A172 (cell line): ENCODE results near the gene PTPRM. TPM values are rescaled to one million over a fixed set of nuclear protein-coding genes. Genes with fewer than 3 reads are reported as not detected.

ENCODE experiments used
- DNase-seq: peaks from one replicate; pipeline ENCODE4 v3.0.0-alpha.2; 2015; ENCODE audit warnings: low spot score
- total RNA-seq: library from RNA; depleted of rRNA; stranded (reverse); fragments of >200 nt; shearing (Covaris generic); gene quantifications from 2 replicates; pipeline ENCODE4 v1.2.3, GENCODE V29; 2014

The PTPRM gene
- total RNA-seq, 1 experiment from 2014 or later = 26.4 TPM

DNA sequence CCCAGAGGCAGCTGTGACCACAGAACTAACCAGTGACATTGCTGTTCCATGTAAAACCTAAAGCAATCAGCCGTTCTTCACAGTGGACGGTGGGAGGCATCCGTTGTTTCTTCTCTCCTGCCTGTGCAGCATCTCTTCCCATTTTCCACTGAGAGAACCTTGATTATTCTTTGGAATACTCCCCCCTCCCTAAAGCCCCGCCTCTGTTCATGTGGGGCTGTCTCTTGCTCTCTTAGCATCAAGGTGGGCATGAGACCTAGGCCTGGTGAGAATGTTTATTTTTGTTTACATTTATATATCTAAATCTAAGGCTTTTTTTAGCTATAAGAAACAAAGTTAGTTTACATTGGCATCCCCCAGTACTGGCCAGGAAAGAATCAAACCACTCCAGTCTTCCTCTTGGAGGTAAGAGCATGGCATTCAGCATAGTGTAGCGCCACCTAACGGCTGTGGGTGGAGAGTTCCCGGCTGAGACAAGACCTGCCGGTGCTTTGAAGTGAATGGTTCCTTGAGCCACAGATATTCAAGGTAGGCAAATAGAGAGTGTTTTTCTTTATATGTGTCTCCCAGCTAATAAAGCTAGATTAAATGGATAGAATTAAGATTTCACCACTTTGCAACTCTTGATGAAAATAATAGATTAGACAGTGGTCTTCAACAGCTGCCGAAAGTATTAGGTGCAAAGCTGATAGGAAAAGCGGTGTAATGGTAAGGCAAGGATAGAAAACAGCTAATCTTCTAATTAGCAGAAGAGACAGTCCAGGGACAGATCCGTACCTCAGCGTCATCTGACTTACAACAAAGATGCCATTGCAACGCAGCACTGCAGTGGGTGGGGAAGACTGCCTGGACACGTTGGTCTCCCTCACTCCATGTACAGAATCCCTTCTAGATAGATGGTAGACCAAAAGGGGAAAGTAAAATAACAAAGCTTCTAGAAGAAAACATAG lies 822.5 kb downstream of the PTPRM start:
- DNase-seq = peak; percentile 67

GRCh38 chr18:8391068-8391467 lies 824.0 kb downstream of the PTPRM start:
- DNase-seq = peak; percentile 28

DNA sequence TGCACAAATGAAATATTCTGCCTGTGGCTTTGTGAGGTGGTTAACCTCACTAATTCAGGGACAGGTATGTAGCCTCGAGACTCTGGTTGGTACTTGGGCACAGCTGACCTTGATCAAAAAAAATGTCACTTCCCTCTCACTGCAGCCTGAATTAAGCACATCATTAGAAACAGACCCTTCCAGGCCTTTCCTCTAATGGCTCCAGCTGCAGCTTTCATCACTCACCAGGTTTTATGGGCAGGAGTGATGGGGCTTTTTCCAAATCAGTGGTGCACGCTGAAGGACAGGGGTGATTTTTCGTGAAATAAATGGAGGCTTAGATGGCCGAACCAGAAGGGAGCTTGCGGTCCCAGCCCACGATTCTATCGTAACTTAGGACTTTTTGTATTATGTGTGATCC lies 829.1 kb downstream of the PTPRM start:
- DNase-seq = no peak

DNA sequence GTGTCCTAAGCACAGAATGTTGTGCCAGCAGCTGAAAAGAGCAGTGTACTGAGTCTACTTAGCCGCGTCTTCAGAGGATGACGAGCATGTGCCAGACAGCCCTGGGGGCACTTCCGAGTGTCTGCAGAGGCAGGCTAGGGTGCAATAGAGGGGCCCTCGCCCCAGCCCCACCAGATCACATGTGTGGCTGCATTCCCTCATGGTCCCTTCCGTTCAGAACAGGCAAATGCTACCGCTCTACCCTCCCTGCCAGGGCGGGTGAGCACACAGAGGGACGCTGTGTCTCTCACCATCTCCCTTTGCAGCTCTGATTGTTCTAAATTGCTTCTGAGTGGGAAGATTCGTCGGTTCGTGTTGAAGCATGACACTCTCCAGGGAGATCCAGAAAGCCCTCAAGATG lies 829.9 kb downstream of the PTPRM start:
- no peak for DNase-seq

GRCh38 chr18:8399138-8399537 lies 832.0 kb downstream of the PTPRM start:
- DNase-seq = no peak

GRCh38 chr18:8400193-8400752 lies 833.2 kb downstream of the PTPRM start:
- DNase-seq = no peak

GRCh38 chr18:8400825-8401224 lies 833.7 kb downstream of the PTPRM start:
- no peak for DNase-seq

GRCh38 chr18:8401606-8402005 lies 834.5 kb downstream of the PTPRM start:
- no peak for DNase-seq

DNA sequence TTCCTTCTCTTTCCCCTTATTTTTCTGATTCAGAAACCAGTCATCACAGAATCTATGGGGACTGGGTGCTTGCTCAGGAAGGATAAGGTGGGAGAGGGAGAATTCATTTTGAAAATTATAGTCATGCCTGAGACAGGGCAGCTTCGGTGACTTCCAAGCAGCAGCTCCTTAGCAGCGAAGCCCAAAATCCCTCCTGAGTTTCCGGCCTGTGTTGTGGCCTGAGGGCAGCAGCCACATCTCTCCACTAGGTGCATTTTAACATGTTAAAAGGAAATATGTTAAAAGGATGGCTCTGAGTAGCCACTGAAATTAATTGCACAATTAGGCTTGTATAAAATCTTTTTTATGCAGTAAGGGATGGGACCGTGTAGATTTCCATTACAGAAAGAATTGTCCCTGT lies 835.1 kb downstream of the PTPRM start:
- DNase-seq = no peak

GRCh38 chr18:8403713-8404112 lies 836.6 kb downstream of the PTPRM start:
- DNase-seq = no peak

- DNase-seq = no peak
Measured at GRCh38 chr18:8406186-8406867, 839.2 kb downstream of the PTPRM start.

DNA sequence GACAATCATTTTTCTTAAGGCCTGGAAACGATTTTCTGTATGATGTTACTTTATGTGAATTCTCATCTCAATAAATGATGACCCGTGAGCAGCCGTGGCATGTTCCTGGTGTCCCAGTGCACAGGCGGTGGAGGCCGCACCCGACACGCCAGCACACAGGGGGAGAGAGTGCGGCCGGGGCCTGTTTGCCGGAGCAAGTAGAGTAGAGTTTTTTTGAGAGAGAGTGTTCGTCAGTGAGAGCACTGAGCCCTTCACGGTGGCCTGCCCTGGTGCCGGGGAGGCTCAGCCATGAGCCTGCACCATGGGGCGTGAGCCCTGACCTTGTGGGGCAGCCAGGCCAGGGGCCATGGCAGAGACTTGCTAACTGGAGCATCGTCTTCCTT lies 839.7 kb downstream of the PTPRM start:
- DNase-seq = no peak

DNA sequence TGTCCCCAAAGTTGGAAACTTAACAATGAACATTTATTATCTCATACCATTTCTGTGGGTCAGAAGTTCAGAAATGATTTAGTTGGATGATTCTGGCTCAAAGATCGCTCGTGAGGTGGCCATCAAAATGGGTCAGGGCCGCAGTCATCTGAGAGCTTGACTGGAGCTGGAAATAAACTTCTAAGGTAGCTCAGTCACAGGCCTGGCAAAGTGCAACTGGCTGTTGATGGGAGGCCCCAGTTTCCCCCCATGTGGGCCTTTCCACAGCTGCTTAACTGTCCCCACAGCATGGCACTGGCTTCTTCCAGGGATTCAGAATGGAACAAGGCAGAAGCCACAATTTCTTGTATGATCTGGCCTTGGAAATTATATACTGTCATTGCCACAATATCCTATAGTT lies 842.0 kb downstream of the PTPRM start:
- no peak for DNase-seq

- no peak for DNase-seq
Measured at GRCh38 chr18:8411492-8411891, 844.4 kb downstream of the PTPRM start.

DNA sequence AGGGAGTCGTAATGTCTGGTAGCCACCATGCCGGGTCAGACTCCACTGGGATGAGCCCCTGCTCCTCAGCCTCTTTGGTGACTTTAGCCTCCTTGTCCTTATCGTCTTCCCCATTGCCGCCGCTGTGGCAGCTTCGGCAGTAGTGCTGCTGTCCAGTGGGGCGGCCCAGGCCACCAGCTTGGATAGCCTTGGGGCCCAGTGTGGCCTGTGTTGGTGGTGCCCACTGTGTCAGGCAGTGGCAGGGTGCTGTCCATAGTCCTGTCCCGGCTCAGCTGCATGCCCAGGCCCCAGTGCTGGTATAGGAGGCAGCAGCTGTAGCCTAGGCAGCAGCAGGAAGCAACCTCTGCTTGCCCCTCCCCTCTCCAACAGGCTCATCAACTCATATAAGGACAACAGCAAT lies 845.0 kb downstream of the PTPRM start:
- DNase-seq = no peak

GRCh38 chr18:8413189-8413588 lies 846.1 kb downstream of the PTPRM start:
- DNase-seq = no peak

- DNase-seq = no peak
Measured at GRCh38 chr18:8413751-8414150, 846.6 kb downstream of the PTPRM start.

- DNase-seq = peak; percentile 11
Measured at GRCh38 chr18:8416212-8417019, 849.3 kb downstream of the PTPRM start.

- no peak for DNase-seq
Measured at GRCh38 chr18:8422391-8422790, 855.3 kb downstream of the PTPRM start.

DNA sequence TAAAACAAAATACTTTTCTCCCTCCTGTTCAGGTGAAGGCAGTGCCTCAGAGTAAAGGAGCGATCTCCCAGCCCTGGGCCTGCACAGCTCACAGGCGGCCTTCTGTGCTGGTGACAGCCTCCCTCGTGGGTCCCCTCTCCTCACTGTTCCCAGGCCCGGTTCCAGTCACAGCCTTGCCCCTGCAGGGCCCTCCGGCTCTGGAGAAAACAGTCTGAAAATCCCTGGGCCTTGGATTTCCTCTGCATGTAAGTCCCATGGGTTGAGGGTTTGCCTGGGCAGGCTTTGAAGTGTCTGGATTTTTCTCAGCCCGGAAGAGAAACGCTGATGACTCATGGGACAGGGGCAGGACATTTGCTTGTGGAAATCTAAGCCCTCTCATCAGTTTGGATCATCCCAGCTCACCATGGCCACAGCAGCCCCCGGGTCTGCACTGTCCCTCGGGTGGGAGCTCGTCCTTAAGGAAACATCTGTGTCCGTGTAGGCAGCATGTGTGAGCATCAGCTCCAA lies 856.0 kb downstream of the PTPRM start:
- peak; percentile 60 for DNase-seq

GRCh38 chr18:8424481-8424880 lies 857.4 kb downstream of the PTPRM start:
- DNase-seq = peak; percentile 42
